Caco-2 (cell line): ENCODE data around the gene AKAP6. TPM values are rescaled to one million over a fixed set of nuclear protein-coding genes. Genes with fewer than 3 reads are reported as not detected.

ENCODE experiments used
- BruUV-seq: library from RNA; stranded (reverse); fragments of 400-500 nt; replicated peaks from 2 replicates; lab custom pipeline; 2021; lab: Mats Ljungman, UMichigan
- CTCF ChIA-PET: fragments of 300-600 bp; sonication (Branson Sonifier 250); formaldehyde crosslinking; loops from one replicate; lab custom pipeline; 2022; ENCODE audit warnings: antibody characterized with exemption; lab: Charles Lee
- POLR2A ChIA-PET: fragments of 300-600 bp; sonication (Branson Sonifier 250); formaldehyde crosslinking; loops from one replicate; lab custom pipeline; 2022; ENCODE audit warnings: antibody characterized with exemption; lab: Charles Lee
- DNase-seq, 2 experiments: peaks; one replicate each; pipeline versions ENCODE4 v3.0.0 to v3.0.0-alpha.2; 2020 to 2022
- H3K27me3 ChIP-seq: replicated peaks from 2 replicates; pipeline ENCODE4 v1.6.0; 2011; ENCODE audit warnings: low read length; ENCODE audit not compliant: control insufficient read depth, insufficient read depth
- H3K36me3 ChIP-seq: 2 replicates; pipeline ENCODE4 v1.5.1; 2011; ENCODE audit warnings: low read length; ENCODE audit not compliant: control insufficient read depth, insufficient read depth
- H3K4me1 ChIP-seq: fragments of 250-450 bp; sonication (Bioruptor Pico); 2 replicates; pipeline ENCODE4 v1.5.1; 2020; ENCODE audit warnings: mild to moderate bottlenecking
- H3K4me3 ChIP-seq: 2 replicates; pipeline ENCODE4 v1.5.1; 2011; ENCODE audit warnings: low read depth, mild to moderate bottlenecking, control low read depth, low read length
- H3K9me3 ChIP-seq: fragments of 250-450 bp; sonication (Bioruptor Pico); 2 replicates; pipeline ENCODE4 v1.5.1; 2020; ENCODE audit warnings: mild to moderate bottlenecking, moderate library complexity
- H3K27ac Mint-ChIP-seq: one replicate; pipeline ENCODE4 v1.8.0; 2022; ENCODE audit warnings: mixed read lengths; ENCODE audit not compliant: unreplicated experiment
- H3K27me3 Mint-ChIP-seq: one replicate; pipeline ENCODE4 v1.8.0; 2022; ENCODE audit warnings: mixed read lengths; ENCODE audit not compliant: insufficient read depth, unreplicated experiment
- H3K36me3 Mint-ChIP-seq: one replicate; pipeline ENCODE4 v1.8.0; 2022; ENCODE audit warnings: mild to moderate bottlenecking, mixed read lengths; ENCODE audit not compliant: insufficient read depth, unreplicated experiment
- H3K4me1 Mint-ChIP-seq: one replicate; pipeline ENCODE4 v1.8.0; 2022; ENCODE audit warnings: low read depth, mixed read lengths; ENCODE audit not compliant: unreplicated experiment
- H3K4me3 Mint-ChIP-seq: one replicate; pipeline ENCODE4 v1.8.0; 2022; ENCODE audit warnings: mild to moderate bottlenecking, moderate library complexity, mixed read lengths; ENCODE audit not compliant: unreplicated experiment
- H3K9me3 Mint-ChIP-seq: one replicate; pipeline ENCODE4 v1.8.0; 2022; ENCODE audit warnings: mixed read lengths; ENCODE audit not compliant: unreplicated experiment
- intact Hi-C: fragments of 100-400 bp; cut with micrococcal nuclease; formaldehyde crosslinking; loops from one replicate; pipeline ENCODE4 v1.10.0; 2022; ENCODE audit not compliant: unreplicated experiment
- total RNA-seq: library from RNA; stranded (reverse); gene quantifications from 2 replicates; pipeline ENCODE4 v1.2.3, GENCODE V29; 2022
- TF ChIP-seq, protein P1 (sequence below), 2 experiments: fragments of 200-600 bp in 1 of 2; IDR thresholded peaks; 1 replicate in 1 of 2; 2 replicates in 1 of 2; pipeline versions ENCODE4 v1.5.1 to v1.8.0; 2011 to 2022; ENCODE audit warnings: antibody characterized with exemption in 1 of 2, control low read depth in 1 of 2, inconsistent platforms in 1 of 2, low read depth in 1 of 2, low read length in 1 of 2, mild to moderate bottlenecking in 1 of 2, moderate library complexity in 1 of 2; ENCODE audit not compliant: insufficient read depth in 1 of 2, severe bottlenecking in 1 of 2, unreplicated experiment in 1 of 2

AKAP6 gene
- total RNA-seq, 1 experiment from 2014 or later: 3.0 TPM

DNA sequence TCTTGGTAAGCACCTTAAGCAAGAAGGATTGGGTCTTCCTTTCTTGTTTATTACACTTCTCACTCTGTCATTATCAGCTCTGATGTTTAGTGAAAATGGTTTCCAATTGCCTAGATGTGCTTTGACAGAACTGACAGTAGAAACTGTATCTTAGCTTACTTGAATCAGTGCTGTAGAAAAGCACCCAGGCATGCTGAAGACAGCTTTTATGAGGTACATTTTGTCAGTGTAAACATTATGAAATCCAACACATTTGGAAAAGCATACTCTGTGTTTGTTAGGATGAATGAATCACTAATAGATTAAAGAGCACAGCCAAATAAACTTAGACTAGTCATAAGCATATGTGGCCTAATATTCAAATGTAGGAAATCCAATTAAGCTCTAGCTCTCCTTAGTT is 319.3 kb downstream of the AKAP6 start:
- no TSS peak for BruUV-seq
- peaks cover 2% of the 10 kb centered on the region for H3K27me3 Mint-ChIP-seq
- Histone ChIP-seq H3K9me3 (no peaks in the 10 kb centered on the region), H3K27me3 (no peaks in the 10 kb centered on the region), H3K4me1 (no peaks in the 10 kb centered on the region), H3K4me3 (no peak overlapping the region), H3K36me3 (no peaks in the 10 kb centered on the region)
- no peak for DNase-seq
- ChIA-PET CTCF (no interaction called here), POLR2A (no interaction called here)
- intact Hi-C loops: no loop called here
- no peaks in the 10 kb centered on the region for H3K9me3 Mint-ChIP-seq
- H3K27ac Mint-ChIP-seq: no peak overlapping the region
- no peak overlapping the region for H3K4me3 Mint-ChIP-seq
- H3K36me3 Mint-ChIP-seq: no peaks in the 10 kb centered on the region
- TF ChIP-seq, protein P1, sequence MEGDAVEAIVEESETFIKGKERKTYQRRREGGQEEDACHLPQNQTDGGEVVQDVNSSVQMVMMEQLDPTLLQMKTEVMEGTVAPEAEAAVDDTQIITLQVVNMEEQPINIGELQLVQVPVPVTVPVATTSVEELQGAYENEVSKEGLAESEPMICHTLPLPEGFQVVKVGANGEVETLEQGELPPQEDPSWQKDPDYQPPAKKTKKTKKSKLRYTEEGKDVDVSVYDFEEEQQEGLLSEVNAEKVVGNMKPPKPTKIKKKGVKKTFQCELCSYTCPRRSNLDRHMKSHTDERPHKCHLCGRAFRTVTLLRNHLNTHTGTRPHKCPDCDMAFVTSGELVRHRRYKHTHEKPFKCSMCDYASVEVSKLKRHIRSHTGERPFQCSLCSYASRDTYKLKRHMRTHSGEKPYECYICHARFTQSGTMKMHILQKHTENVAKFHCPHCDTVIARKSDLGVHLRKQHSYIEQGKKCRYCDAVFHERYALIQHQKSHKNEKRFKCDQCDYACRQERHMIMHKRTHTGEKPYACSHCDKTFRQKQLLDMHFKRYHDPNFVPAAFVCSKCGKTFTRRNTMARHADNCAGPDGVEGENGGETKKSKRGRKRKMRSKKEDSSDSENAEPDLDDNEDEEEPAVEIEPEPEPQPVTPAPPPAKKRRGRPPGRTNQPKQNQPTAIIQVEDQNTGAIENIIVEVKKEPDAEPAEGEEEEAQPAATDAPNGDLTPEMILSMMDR (IDR thresholded peaks at IDR 0.05; ENCODE audit: insufficient read depth in 1 of 2, low read depth in 1 of 2, low read length in 1 of 2, severe bottlenecking in 1 of 2, unreplicated experiment in 1 of 2): no peak
- no peaks in the 10 kb centered on the region for H3K4me1 Mint-ChIP-seq

DNA sequence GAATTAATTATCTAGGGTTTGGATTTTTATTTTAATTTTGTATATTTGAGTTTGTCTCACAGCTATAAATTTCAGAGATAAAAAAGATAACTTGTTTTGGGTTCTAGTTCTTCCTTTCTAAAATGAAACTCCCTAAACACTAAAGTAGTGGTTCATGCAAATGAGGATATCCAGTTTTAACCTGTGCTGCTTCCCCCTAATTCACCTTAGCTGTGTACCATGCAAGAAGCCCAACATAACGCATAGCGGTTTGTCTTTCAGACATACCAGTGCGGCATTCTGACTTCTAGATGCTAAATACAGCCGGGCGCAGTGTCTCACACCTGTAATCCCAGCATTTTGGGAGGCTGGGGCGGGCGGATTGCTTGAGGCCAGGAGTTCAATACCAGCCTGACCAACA is 320.9 kb downstream of the AKAP6 start:
- H3K4me1 ChIP-seq: no peaks in the 10 kb centered on the region
- H3K9me3 ChIP-seq: no peaks in the 10 kb centered on the region
- intact Hi-C loops: no loop called here
- H3K9me3 Mint-ChIP-seq: no peaks in the 10 kb centered on the region
- no peak overlapping the region for H3K4me3 Mint-ChIP-seq
- no peak overlapping the region for H3K27ac Mint-ChIP-seq
- H3K4me3 ChIP-seq: no peak overlapping the region
- H3K36me3 ChIP-seq: no peaks in the 10 kb centered on the region
- BruUV-seq: no TSS peak
- H3K27me3 ChIP-seq: no peaks in the 10 kb centered on the region
- no peak for DNase-seq
- H3K27me3 Mint-ChIP-seq: no peaks in the 10 kb centered on the region
- ChIA-PET POLR2A (no interaction called here), CTCF (no interaction called here)
- TF ChIP-seq, protein P1 (IDR thresholded peaks at IDR 0.05; ENCODE audit: insufficient read depth in 1 of 2, low read depth in 1 of 2, low read length in 1 of 2, severe bottlenecking in 1 of 2, unreplicated experiment in 1 of 2): no peak
- H3K36me3 Mint-ChIP-seq: no peaks in the 10 kb centered on the region
- no peaks in the 10 kb centered on the region for H3K4me1 Mint-ChIP-seq

DNA sequence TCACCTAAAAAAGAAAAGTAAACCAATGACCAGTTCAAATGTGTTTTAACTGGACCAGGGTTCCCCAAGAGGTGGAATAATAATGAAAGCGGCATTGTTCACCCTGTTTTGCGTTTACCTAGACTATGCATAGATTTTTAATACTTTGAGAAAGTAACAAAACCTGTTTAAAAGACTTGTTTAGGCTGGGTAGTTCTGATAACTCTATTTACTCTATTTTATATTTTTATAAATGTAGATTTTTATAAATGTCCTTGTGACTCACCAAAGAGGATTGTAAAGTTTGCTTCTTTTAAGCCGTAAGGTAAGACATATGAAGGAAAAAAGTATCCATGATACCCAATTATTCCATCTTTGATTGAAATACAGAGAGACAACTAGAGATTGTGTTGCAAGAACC is 321.6 kb downstream of the AKAP6 start:
- no peak overlapping the region for H3K4me3 Mint-ChIP-seq
- Histone ChIP-seq H3K27me3 (no peaks in the 10 kb centered on the region), H3K36me3 (no peaks in the 10 kb centered on the region), H3K9me3 (no peaks in the 10 kb centered on the region), H3K4me1 (no peaks in the 10 kb centered on the region), H3K4me3 (no peak overlapping the region)
- no peaks in the 10 kb centered on the region for H3K4me1 Mint-ChIP-seq
- TF ChIP-seq, protein P1 (IDR thresholded peaks at IDR 0.05; ENCODE audit: insufficient read depth in 1 of 2, low read depth in 1 of 2, low read length in 1 of 2, severe bottlenecking in 1 of 2, unreplicated experiment in 1 of 2): no peak
- CTCF ChIA-PET: no interaction called here
- no peaks in the 10 kb centered on the region for H3K27me3 Mint-ChIP-seq
- no TSS peak for BruUV-seq
- DNase-seq: no peak
- intact Hi-C loops: no loop called here
- POLR2A ChIA-PET: no interaction called here
- no peak overlapping the region for H3K27ac Mint-ChIP-seq
- no peaks in the 10 kb centered on the region for H3K36me3 Mint-ChIP-seq
- H3K9me3 Mint-ChIP-seq: no peaks in the 10 kb centered on the region
